Urinary bladder (tissue), 4 donors: ENCODE measurements around the gene IGF1. TPM values are rescaled to one million over a fixed set of nuclear protein-coding genes. Genes with fewer than 3 reads are reported as not detected.
"Not testable (repeated sequence)": the region's sequence is repeated elsewhere in the genome, so short reads cannot be mapped to it uniquely, and the experiment has no call there.

Experiments used
- DNase-seq: peaks from one replicate; pipeline ENCODE4 v3.0.0-alpha.2; 2015; ENCODE audit errors: extremely low spot score
- H3K27ac ChIP-seq: one replicate; pipeline ENCODE4 v1.5.1; 2013; ENCODE audit warnings: low read depth, mild to moderate bottlenecking, moderate library complexity
- H3K36me3 ChIP-seq: one replicate; pipeline ENCODE4 v1.6.1; 2013; ENCODE audit warnings: mild to moderate bottlenecking, moderate library complexity; ENCODE audit not compliant: insufficient read depth
- H3K4me1 ChIP-seq: one replicate; pipeline ENCODE4 v1.6.1; 2013; ENCODE audit warnings: mild to moderate bottlenecking, moderate library complexity; ENCODE audit not compliant: insufficient read depth
- H3K4me3 ChIP-seq: one replicate; pipeline ENCODE4 v1.5.1; 2013; ENCODE audit warnings: low read depth, low read length
- WGBS: extraction: QIAGEN DNeasy Blood & Tissue Kit; methylation state at CpG from one replicate; pipeline ENCODE4 v1.1.7; 2013; 5-methylcytosine and 5-hydroxymethylcytosine counted together
- polyA plus RNA-seq: library from polyadenylated mRNA; stranded (reverse); fragments of 200-250 nt; gene quantifications from one replicate; pipeline ENCODE4 v1.2.3, GENCODE V29; 2013
- total RNA-seq: library from RNA; depleted of rRNA; stranded (reverse); fragments of >200 nt; gene quantifications from one replicate; pipeline ENCODE4 v1.2.3, GENCODE V29; 2014
- donor health status: healthy with polysubstance abuse.
- donor health status: healthy.

Gene IGF1
- total and polyA plus RNA-seq, 2 donors: 20.3 to 71.1 TPM

DNA sequence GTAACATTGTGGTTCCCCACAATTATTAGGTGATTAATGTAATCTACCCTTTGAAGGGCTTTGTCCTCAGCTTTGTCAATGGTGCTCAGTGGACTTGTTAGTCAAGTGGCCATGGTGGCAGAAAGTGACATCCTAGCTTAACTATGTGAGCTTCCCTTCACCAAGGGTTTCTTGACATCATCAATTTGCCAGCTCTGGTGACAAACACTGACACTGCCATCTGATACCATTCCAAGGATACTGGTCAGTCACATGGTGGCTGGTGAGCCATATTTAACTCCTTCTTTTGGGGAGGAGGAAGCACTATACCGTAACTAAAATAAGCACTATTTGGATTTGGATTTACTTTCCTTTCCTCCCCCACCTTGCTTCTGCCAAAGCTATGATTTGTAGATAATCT is 115.7 kb downstream of the IGF1 start:
- DNase-seq: no peak
- 76% methylated on average over 1 of the region's 1 CpG for WGBS
- Histone ChIP-seq H3K36me3 (no peaks in the 10 kb centered on the region), H3K4me3 (no peak overlapping the region), H3K27ac (no peak overlapping the region), H3K4me1 (no peaks in the 10 kb centered on the region)

DNA sequence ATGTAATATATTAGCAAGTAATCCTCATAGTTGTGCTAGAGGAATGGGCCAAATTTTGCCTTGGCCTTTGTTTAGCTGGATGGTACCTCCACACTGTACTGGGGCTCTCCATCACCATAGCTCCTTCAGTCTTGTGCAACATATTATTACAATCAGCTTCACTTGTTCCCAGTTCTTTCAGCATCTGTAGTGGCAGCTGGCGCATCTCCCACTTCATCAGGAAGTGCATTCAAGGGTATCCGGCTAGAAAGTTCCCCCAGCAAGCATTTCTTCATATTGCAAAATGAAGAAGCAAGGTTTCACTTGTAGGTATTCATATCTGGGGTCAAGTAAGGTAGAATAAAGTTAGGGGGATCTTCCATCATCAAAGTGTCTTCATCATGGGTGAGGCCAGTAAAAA is 123.7 kb downstream of the IGF1 start:
- no peak for DNase-seq

DNA sequence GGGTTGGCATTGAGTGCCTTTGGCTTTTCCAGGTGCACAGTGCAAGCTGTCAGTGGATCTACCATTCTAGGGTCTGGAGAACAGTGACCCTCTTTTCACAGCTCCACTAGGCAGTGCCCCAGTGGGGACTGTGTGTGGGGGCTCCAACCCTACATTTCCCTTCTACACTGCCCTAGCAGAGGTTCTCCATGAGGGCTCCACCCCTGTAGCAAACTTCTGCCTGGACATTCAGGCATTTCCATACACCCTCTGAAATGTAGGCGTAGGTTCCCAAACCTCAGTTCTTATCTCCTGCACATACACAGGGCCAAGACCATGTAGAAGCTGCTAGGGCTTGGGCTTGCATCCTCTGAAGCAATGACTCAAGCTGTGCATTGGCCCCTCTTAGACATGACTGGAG is 126.1 kb downstream of the IGF1 start:
- 96% methylated on average over 1 of the region's 1 CpG for WGBS
- not testable (repeated sequence) for H3K27ac ChIP-seq, H3K4me1 ChIP-seq, DNase-seq, H3K4me3 ChIP-seq, H3K36me3 ChIP-seq

More for the DNA sequence above, 123.7 kb downstream of the IGF1 start:
- Histone ChIP-seq H3K36me3 (no peaks in the 10 kb centered on the region), H3K4me3 (no peak overlapping the region), H3K27ac (no peak overlapping the region), H3K4me1 (no peaks in the 10 kb centered on the region)
- WGBS: 86% methylated on average over 2 of the region's 2 CpGs

DNA sequence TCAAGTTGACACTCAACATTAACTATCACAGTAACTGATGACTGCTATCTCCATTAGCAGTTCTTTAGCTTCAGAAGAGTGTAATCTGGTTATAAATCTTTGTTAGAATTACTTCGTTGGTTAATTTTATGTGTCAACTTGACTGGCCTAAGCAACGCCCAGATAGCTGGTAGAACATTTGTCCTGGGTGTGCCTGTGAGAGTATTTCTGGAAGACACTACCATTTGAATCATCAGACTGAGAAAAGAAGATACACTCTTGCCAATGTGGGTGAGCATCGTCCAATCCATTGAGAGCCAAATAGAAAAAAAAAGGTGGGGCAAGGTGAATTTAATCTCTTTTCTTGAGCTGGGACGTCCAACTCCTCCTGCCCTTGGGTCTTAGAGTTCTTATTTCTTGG is 129.0 kb downstream of the IGF1 start:
- Histone ChIP-seq H3K4me1 (no peaks in the 10 kb centered on the region), H3K4me3 (no peak overlapping the region), H3K36me3 (no peaks in the 10 kb centered on the region), H3K27ac (no peak overlapping the region)
- WGBS: 71% methylated on average over 4 of the region's 4 CpGs
- DNase-seq: no peak

DNA sequence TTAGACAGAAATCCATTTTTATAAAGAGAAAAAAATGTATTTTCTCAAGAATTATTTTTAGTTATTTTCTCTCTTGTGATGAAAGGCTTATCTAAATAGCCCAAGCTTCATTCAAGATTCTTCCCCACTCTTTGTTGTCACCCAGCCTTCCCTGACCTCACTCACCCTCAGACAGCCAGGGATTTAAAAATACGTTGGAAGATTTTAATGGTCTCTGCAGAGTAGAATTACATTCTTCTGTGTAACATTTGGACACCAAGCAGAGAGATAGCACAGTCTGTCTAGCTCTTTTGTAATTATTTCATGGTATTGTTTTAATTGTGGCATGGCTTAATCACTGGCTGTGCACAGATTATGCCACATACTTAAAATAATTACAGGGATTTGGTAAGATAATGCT is 130.3 kb downstream of the IGF1 start:
- H3K4me3 ChIP-seq: no peak overlapping the region
- DNase-seq: no peak
- H3K27ac ChIP-seq: no peak overlapping the region
- 12% methylated on average over 1 of the region's 1 CpG for WGBS
- H3K4me1 ChIP-seq: no peaks in the 10 kb centered on the region
- H3K36me3 ChIP-seq: no peaks in the 10 kb centered on the region

DNA sequence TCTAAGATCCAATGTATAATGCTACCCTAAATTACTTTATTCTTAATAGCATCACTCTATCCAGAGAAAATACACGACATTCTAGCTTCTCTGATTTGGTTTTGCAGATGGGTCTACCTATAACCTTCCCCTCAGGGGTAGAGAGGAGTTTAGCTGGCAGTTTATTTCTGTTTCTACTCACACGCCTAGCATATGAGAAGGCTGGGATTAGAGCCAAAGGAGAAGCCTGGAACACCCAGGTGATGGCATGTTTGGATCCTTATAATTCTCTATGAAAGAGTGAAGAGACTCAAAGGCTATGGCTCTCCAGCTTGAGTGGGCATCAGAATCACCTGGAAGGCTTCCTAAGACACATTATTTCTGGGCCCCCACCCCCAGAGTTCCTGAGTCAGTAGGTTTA is 131.3 kb downstream of the IGF1 start:
- no peaks in the 10 kb centered on the region for H3K4me1 ChIP-seq
- no peaks in the 10 kb centered on the region for H3K36me3 ChIP-seq
- no peak for DNase-seq
- H3K4me3 ChIP-seq: no peak overlapping the region
- WGBS: 58% methylated on average over 2 of the region's 2 CpGs
- H3K27ac ChIP-seq: no peak overlapping the region

DNA sequence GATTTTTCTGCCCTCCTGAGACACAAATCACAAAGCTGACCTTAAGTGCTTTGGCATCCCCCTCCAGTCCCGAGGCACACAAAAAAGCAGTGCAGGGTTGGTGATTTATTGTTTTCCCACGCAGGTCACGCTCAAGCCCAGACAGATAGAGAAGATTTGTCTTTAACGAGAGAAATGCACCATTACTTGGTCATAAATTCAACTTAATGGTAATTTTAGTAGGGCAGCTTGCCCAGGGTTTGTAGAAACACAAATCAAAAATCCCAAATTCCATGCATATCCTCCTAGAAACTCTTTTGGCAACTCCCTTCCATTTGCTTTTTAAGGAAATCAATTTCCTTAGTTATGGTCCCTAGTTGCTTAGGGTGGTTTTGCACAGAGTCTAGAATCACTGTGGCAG is 132.6 kb downstream of the IGF1 start:
- peak; percentile 26 for DNase-seq
- no peak overlapping the region for H3K4me3 ChIP-seq
- no peaks in the 10 kb centered on the region for H3K36me3 ChIP-seq
- 24% methylated on average over 4 of the region's 4 CpGs for WGBS
- H3K4me1 ChIP-seq: no peaks in the 10 kb centered on the region
- no peak overlapping the region for H3K27ac ChIP-seq
